ENCODE results near the gene PRR30.

GRCh38 chr2:27134781-27135477, 4.3 kb downstream of the PRR30 start:
- no peak; the same call in 1 of the 2 replicates for TF ChIP-seq POLR2AphosphoS5 (IDR thresholded peaks at IDR 0.05; ENCODE audit: low read depth)
- no peak for TF ChIP-seq CTCF (conservative IDR thresholded peaks at IDR 0.05; ENCODE audit: low read depth in 2 of 2)
